ENCODE data around the gene RPL39. TPM values are rescaled to one million over a fixed set of nuclear protein-coding genes. Genes with fewer than 3 reads are reported as not detected.

Gene RPL39
- total RNA-seq, 1 experiment from 2014 or later: 1,940 TPM

DNA sequence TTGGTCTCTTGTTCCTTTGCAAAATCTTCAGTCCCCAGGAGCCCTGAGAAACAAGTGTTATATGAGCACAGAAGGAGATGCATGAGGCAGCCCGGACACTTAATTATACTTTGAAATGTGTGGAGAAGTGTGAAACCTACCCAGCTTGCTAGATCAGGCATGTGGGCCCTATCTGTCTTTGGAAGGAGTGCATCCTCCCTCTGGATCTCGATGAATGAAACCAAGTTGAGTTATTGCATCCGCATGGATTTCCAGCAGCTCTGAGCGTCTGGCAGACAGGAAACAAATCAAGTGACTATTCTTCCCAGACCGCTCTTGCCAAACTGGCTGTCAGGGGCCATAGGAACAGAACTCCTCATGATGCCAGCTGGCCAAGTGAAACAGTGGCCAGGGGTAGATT is 52.7 kb downstream of the RPL39 start:
- ATAC-seq: no peak
- H3K27ac ChIP-seq (ENCODE audit: low read depth, low read length): no peak overlapping the region
- H3K27me3 ChIP-seq (ENCODE audit: insufficient read depth, low read length): no peaks in the 10 kb centered on the region
- CTCF ChIA-PET: interaction anchor here (1.0 kb wide), 1 partner anchor 223 kb away, joined by 3 read pairs; no protein-coding TSS in a partner anchor
- H3K4me3 ChIP-seq (replicated peaks in 1 of 2; ENCODE audit: low read depth in 1 of 2, low read length in 2 of 2): no peak overlapping the region
- POLR2A ChIA-PET: no interaction called here
- H3K79me2 ChIP-seq (ENCODE audit: insufficient read depth, low read length): no peaks in the 10 kb centered on the region
- no peaks in the 10 kb centered on the region for H3K9me2 ChIP-seq (ENCODE audit: insufficient read depth)
- no peak overlapping the region for H3K4me2 ChIP-seq (ENCODE audit: low read length)
- H3K4me1 ChIP-seq (ENCODE audit: control insufficient read depth in 1 of 2, insufficient read depth in 2 of 2, low read length in 2 of 2): no peaks in the 10 kb centered on the region
- RAD21 ChIA-PET (ENCODE audit: low non-redundant PET in 1 of 2, low total read pairs in 2 of 2, uncharacterized antibody in 2 of 2, unreplicated experiment in 2 of 2): no interaction called here
- no peak overlapping the region for H3K9ac ChIP-seq (ENCODE audit: low read length)
- no peak for DNase-seq (ENCODE audit: low read depth, low spot score)
- H2AFZ ChIP-seq (ENCODE audit: low read depth, low read length, poor library complexity, severe bottlenecking): no peak overlapping the region
- no peaks in the 10 kb centered on the region for H3K36me3 ChIP-seq (ENCODE audit: control insufficient read depth in 1 of 2, insufficient read depth in 2 of 2, low read length in 2 of 2)
- no peaks in the 10 kb centered on the region for H3K9me3 ChIP-seq (ENCODE audit: control insufficient read depth in 1 of 2, insufficient read depth in 1 of 2, low read depth in 1 of 2, low read length in 2 of 2)
- no peak for TF ChIP-seq POLR2AphosphoS5 (IDR thresholded peaks at IDR 0.05; ENCODE audit: low read depth, low read length)
- no peaks in the 10 kb centered on the region for H4K20me1 ChIP-seq (ENCODE audit: insufficient read depth)
- no TSS peak for BruUV-seq (replicated peaks)
- intact Hi-C loops (cut with micrococcal nuclease): no loop called here

Other genes with a start within 250 kb of the RPL39 start
- gene STEEP1, start 226.2 kb downstream of the RPL39 start, total RNA-seq (2021; ENCODE audit: unreplicated experiment): 28.2 TPM
- gene UBE2A, start 217.1 kb downstream of the RPL39 start, total RNA-seq (2021; ENCODE audit: unreplicated experiment): 44.9 TPM
- 22.8 TPM for gene NKRF, start 185.2 kb downstream of the RPL39 start, total RNA-seq (2021; ENCODE audit: unreplicated experiment)
- 10.8 TPM for gene SEPTIN6, start 98.5 kb downstream of the RPL39 start, total RNA-seq (2021; ENCODE audit: unreplicated experiment)
- 1.1 TPM for gene SOWAHD, start 33.0 kb downstream of the RPL39 start, total RNA-seq (2021; ENCODE audit: unreplicated experiment)
- 11.9 TPM for gene UPF3B, start 61.3 kb upstream of the RPL39 start, total RNA-seq (2021; ENCODE audit: unreplicated experiment)
- gene RNF113A, start 80.1 kb upstream of the RPL39 start, total RNA-seq (2021; ENCODE audit: unreplicated experiment): 8.1 TPM
- gene NDUFA1, start 80.2 kb upstream of the RPL39 start, total RNA-seq (2021; ENCODE audit: unreplicated experiment): 92.2 TPM
- not detected for gene AKAP14, start 104.3 kb upstream of the RPL39 start, total RNA-seq (2021; ENCODE audit: unreplicated experiment)
- 9.3 TPM for gene NKAP, start 152.1 kb upstream of the RPL39 start, total RNA-seq (2021; ENCODE audit: unreplicated experiment)